GM21825 (cell line): ENCODE measurements around the gene SLC25A39.
A peak's percentile ranks its signal among the peaks of the same experiment; 100 is the strongest.

Experiments used
- ATAC-seq: cut with Tn5 transposase; IDR thresholded peaks from one replicate; pipeline ENCODE4 v1.9.1; 2021; ENCODE audit warnings: mild to moderate bottlenecking, moderate library complexity; ENCODE audit not compliant: unreplicated experiment

Gene SLC25A39

DNA sequence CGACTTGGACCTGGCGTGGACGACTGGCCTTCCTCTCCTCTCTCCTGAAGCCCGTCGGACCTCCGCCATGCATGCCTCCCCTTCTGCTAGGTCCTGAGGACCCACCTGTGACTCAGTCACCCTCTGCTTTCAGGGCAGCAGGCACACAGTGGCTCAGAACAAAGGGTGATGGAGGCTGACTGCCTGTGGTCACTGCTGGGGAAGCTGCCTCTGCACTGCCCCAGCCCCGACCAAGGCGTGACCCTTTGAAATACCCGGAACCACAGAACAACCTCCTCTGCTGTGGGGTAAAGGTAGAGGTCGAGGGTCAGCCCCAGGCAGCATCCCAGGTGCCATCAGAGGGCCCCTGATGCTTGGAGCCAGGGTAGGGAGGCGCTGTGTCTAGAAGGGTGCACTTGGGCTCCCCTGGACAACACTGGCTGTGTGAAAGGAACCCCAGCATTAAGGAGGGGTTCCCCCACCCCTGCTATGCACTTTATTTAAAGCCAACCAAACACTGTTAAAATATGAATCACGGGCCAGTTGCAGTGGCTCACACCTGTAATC, 44.2 kb downstream of the SLC25A39 start:
- ATAC-seq: no peak

DNA sequence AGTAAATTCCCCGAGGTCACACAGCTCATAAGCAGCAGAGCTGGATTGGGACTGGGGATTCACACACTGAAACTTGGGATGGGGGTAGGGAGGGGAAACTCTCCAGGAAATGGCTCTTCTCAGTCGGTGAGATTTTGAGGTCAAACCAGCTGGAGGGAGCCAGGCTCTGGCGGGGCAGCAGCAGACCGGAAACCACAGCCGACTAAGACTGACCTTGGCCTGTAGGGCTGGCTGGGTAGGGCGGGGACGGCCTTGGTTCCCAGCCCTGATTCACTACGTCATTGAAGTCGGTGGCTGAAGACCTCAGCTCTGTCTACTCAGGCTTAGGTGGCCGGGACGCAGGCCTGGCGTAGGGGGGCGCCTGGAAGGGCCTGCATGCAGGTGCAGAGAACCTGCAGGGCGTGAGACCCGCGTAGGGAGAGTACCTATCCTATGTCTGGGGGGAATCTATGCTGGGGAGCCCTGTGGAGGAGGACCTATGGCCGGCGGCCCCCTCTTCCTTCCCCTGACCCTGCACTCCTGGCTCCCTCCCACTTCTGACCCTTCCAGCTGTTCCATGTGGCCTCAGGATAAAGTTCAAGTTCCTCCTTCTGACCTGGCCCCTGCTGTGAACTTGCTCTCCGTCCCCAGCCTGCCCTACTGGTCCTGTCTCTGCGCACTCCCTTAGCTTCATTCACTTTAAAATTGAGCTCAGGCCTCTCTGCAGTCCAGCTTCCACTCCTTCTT, 44.8 kb downstream of the SLC25A39 start:
- peak; percentile 89 for ATAC-seq

DNA sequence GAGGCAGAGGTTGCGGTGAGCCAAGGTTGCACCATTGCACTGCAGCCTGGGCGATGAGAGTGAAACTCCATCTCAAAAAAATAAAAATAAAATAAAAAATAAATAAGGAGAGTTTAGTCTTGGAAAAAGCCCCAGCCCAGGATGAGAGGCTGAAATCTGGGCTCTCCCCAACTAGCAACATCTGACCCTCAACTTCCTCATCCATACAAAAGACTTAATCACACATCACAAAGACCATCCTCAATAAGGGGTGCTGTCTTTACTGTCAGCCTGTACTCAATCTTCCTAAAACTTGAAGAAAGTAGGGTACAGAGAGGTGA, 45.3 kb downstream of the SLC25A39 start:
- ATAC-seq: no peak

DNA sequence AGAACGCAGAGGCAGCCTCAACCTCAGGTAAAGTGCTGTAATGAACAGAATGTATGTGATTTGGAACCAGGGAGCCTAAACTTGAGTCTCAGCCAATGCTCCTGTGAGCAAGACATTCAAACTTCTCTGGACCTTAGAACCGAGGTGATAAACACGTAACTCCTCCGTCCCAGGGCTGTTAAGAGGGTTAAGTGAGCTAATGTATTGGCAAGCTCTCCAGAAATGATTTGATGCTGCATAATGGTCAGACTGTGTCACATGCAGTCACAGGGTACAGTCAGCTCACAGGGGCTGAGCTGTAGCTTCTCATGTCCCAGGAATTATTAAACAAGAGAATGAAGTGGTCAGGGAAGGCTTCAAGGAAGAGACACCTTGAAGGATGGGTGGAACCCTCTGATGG, 46.6 kb downstream of the SLC25A39 start:
- no peak for ATAC-seq

DNA sequence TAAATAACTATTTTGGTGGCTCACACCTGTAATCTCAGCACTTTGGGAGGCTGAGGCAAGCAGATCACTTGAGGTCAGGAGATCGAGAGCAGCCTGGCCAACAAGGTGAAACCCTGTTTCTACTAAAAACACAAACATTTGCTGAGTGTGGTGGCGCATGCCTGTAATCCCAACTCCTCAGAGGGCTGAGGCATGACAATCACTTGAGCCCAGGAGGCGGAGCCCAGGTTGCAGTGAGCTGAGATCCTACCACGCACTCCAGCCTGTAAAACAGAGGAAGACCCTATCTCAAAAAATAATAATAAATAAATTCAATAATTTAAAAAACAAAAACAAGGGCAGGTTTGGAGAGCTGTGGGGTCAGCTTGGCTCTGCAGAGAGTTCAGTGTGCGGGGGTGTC, 51.0 kb downstream of the SLC25A39 start:
- ATAC-seq: no peak

DNA sequence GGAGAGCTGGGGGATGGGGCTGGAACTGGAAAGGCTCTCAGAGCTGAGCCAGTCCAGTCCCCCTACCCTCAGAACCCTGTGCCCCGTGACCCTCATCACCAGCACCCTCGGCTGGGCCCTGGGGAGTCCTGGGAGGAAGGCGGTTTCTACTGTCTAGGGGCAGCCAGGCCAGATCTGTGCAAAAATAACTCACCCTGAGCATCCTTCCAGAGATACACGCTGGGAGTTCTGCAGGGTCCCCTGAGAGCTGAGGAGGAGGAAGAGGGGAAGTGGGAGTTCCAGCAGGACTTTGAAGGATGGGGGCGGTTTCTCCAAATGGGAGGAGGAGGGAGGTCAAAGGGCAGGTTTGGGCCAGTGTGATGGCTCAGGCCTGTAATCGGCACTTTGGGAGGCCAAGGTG, 51.7 kb downstream of the SLC25A39 start:
- ATAC-seq: no peak

DNA sequence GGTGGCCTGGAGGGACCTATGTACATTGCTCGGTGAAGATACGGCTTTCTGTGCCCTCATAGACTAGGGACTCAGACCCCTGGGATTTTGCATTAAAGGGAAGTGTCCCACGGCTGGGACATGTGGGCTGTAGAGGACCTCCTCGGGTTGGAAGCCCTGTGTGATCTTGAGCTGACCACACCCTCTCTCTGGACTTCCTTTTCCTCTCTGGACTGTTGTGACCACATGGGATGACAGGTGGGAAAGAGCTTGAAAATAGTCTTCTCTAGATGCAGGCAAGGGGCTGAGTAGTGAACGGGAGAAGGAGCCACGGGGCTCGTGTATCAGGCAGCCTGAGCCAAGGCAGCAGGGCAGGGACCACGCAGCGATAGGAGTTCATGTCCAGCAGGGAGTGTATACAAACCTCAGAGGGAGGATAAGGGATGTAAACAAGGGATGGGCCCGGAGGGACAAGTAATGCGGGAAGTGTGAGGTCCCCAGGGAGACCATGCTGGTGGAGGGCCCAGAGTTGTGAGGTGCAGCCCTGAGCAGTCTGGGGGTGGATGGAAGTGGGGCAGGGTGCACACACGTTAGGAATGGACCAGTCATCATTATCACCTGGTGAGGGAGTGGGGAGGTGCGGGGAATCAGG, 52.2 kb downstream of the SLC25A39 start:
- no peak for ATAC-seq
